Stomach (tissue), 9 donors: Measurements from ENCODE around the gene POU2AF2. TPM values are rescaled to one million over a fixed set of nuclear protein-coding genes. Genes with fewer than 3 reads are reported as not detected.
A peak's percentile ranks its signal among the peaks of the same experiment; 100 is the strongest.

Source experiments
- DNase-seq, 2 donors: peaks; one replicate each; pipeline versions ENCODE4 v3.0.0 to v3.0.0-alpha.2; 2013 to 2019
- H3K27ac ChIP-seq, 5 donors: fragments of 200-600 bp in 4 of 5; sonication (generic) in 4 of 5; one replicate each; pipeline ENCODE4 v1.5.1; 2013 to 2019; ENCODE audit warnings: mild to moderate bottlenecking in 1 of 5, moderate library complexity in 1 of 5
- H3K27me3 ChIP-seq, 3 donors: fragments of 200-600 bp; sonication (generic); one replicate each; pipeline ENCODE4 v1.5.1; 2017 to 2019; ENCODE audit warnings: mixed run types in 1 of 3
- H3K36me3 ChIP-seq, 4 donors: fragments of 200-600 bp; sonication (generic); 1 replicate in 3 of 4; 2 replicates in 1 of 4; pipeline ENCODE4 v1.5.1; 2016 to 2019
- H3K4me1 ChIP-seq, 4 donors: fragments of 200-600 bp; sonication (generic); one replicate each; pipeline ENCODE4 v1.5.1; 2016 to 2019
- H3K4me3 ChIP-seq, 4 donors: fragments of 200-600 bp; sonication (generic) in 3 of 4; one replicate each; pipeline ENCODE4 v1.5.1; 2016 to 2019; ENCODE audit warnings: mild to moderate bottlenecking in 1 of 4
- H3K9me3 ChIP-seq, 4 donors: fragments of 200-600 bp; sonication (generic); one replicate each; pipeline ENCODE4 v1.5.1; 2016 to 2019
- CTCF ChIP-seq, 7 experiments: fragments of 450-650 bp in 4 of 7; fragments of 200-600 bp in 3 of 7; sonication (generic) in 3 of 7; IDR thresholded peaks; one replicate each; pipeline ENCODE4 v1.5.1; 2016 to 2019; ENCODE audit warnings: antibody characterized with exemption in 7 of 7, control low read depth in 2 of 7, mild to moderate bottlenecking in 1 of 7
- EP300 ChIP-seq: sonication (generic); formaldehyde crosslinking; IDR thresholded peaks from one replicate; pipeline ENCODE4 v1.6.1; 2017; ENCODE audit warnings: antibody characterized with exemption
- POLR2A ChIP-seq, 4 donors: fragments of 450-650 bp; IDR thresholded peaks; one replicate each; pipeline ENCODE4 v1.6.1; 2016; ENCODE audit warnings: antibody characterized with exemption in 4 of 4, control low read depth in 2 of 4, mild to moderate bottlenecking in 1 of 4, moderate library complexity in 1 of 4
- POLR2AphosphoS5 ChIP-seq, 3 donors: sonication (generic); formaldehyde crosslinking; IDR thresholded peaks; one replicate each; pipeline ENCODE4 v1.6.1; 2016; ENCODE audit warnings: antibody characterized with exemption in 3 of 3
- WGBS, 5 donors: extraction: QIAGEN DNeasy Blood & Tissue Kit in 3 of 5; methylation state at CpG; one replicate each; pipeline versions ENCODE4 v1.1.5 to v1.1.7; 2013 to 2018; 5-methylcytosine and 5-hydroxymethylcytosine counted together
- intact Hi-C: fragments of 100-400 bp; cut with DNase I; formaldehyde crosslinking; loops from one replicate; pipeline ENCODE4 v1.15.1; 2023; ENCODE audit warnings: low total_unique reads
- polyA plus RNA-seq, 3 donors: library from polyadenylated mRNA; stranded (reverse); fragments of 200-250 nt; gene quantifications; one replicate each; pipeline ENCODE4 v1.2.3, GENCODE V29; 2013
- total RNA-seq, 5 donors: library from RNA; depleted of rRNA; stranded (reverse); fragments of >200 nt; gene quantifications; one replicate each; pipeline versions ENCODE4 v1.1.0 to v1.2.3, GENCODE V29; 2014 to 2016
- donor health status: healthy with polysubstance abuse.
- donor health status: Bipolar disorder and iron deficiency.
- donor health status: healthy.

Gene POU2AF2
- total and polyA plus RNA-seq, 8 donors: 2.4 to 3.9 (median 3.1) TPM; not detected in 5

DNA sequence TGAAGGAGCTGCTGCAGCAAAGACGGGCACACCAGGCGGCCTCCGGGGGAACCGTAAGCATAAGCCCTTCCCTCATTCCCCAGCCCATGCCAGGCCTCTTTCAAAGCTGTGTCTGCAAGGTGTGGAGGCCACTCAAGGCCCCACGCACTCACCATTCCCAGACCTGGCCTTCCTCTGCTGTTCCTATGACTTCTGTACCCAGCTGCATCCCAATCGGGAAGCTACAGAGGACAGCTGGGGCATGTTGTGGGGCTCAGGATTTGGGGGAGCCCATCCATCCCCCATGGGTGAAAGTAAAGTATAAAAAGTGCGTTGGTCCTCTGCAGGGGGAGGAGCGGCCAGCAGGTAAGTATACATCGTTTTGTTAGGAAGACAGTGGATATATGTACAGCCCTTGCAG, 55.0 kb downstream of the POU2AF2 start:
- Histone ChIP-seq H3K4me1 (peaks cover 12 to 61% (median 52%) of the 10 kb centered on the region in 4 donors), H3K27me3 (peaks cover 0 to 20% (median 0%) of the 10 kb centered on the region in 3 donors), H3K36me3 (peaks cover 0 to 6% (median 0%) of the 10 kb centered on the region in 4 donors), H3K4me3 (peak overlapping the region in 2 of 4 donors; percentile 71 to 78), H3K9me3 (no peaks in the 10 kb centered on the region), H3K27ac (peak overlapping the region; percentile 92 to 99 (median 96))
- TF ChIP-seq POLR2AphosphoS5 (IDR thresholded peaks at IDR 0.05) (no peak), POLR2A (IDR thresholded peaks at IDR 0.05) (no peak), EP300 (no peak), CTCF (IDR thresholded peaks at IDR 0.05) (no peak)
- DNase-seq: no peak
- intact Hi-C loops: no loop called here
- WGBS, 5 donors: 38 to 73% (median 62%) methylated on average over 8 to 9 of the region's 9 CpGs

DNA sequence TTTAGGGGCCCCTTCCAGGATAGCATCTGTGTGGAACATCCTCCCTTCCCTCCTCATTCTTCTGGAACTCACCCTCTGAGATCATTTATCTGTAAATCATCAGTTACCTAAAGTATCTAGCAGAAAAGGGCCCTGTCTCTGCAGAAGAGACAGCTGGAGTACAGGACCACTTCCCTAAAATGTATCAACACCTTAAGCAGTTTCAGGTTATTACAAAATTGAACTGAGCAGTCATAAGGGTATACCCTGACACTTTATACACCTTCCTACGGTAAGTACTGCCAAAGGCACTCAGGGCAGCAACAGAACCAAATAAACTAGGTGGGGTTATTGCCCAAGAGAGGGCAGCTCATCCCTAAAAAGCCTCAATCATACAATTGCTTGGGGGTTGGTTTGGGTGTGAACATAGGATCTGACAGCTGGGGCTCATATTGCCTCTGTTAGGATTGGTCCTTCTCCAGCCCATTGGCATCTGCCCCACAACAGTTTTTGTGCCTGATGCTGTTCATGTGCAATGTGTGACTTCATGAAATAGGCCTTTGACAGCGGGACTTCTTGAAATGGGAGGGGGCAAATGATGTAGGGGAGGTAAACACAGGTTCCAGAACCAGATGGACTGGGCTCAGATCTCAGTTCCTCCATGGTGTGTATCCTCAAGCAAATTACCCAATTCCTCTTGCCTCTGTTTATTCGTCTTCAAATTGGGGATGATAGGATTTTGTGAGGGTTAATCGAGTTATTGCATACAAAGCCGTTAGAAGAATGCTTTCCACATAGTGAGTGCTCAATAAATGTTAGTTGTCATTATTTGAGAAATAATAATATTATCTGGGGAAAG, 55.7 kb downstream of the POU2AF2 start:
- Histone ChIP-seq H3K27ac (peak overlapping the region; percentile 51 to 99 (median 96)), H3K4me1 (peaks cover 12 to 61% (median 52%) of the 10 kb centered on the region in 4 donors), H3K36me3 (peaks cover 0 to 6% (median 0%) of the 10 kb centered on the region in 4 donors), H3K27me3 (peaks cover 0 to 20% (median 0%) of the 10 kb centered on the region in 3 donors), H3K4me3 (peak overlapping the region in 1 of 4 donors; percentile 71), H3K9me3 (no peaks in the 10 kb centered on the region)
- DNase-seq: peak in 1 of 2 donors; percentile 63
- WGBS, 5 donors: 32 to 63% (median 50%) methylated on average over 5 of the region's 5 CpGs
- no peak for TF ChIP-seq POLR2A (IDR thresholded peaks at IDR 0.05)
- intact Hi-C loops: no loop called here

- Histone ChIP-seq H3K27me3 (peaks cover 0 to 20% (median 0%) of the 10 kb centered on the region in 3 donors), H3K36me3 (peaks cover 0 to 6% (median 0%) of the 10 kb centered on the region in 4 donors), H3K4me3 (peak overlapping the region in 1 of 4 donors; percentile 12), H3K9me3 (no peaks in the 10 kb centered on the region), H3K4me1 (peaks cover 12 to 60% (median 51%) of the 10 kb centered on the region in 4 donors), H3K27ac (peak overlapping the region in 4 of 5 donors; percentile 82 to 99 (median 96))
- no peak for DNase-seq
- intact Hi-C loops: no loop called here
- TF ChIP-seq EP300: no peak
- no peak for TF ChIP-seq POLR2A (IDR thresholded peaks at IDR 0.05)
- TF ChIP-seq CTCF (IDR thresholded peaks at IDR 0.05): no peak
- no peak for TF ChIP-seq POLR2AphosphoS5 (IDR thresholded peaks at IDR 0.05)
- 40 to 63% (median 50%) methylated on average over 3 of the region's 3 CpGs for WGBS, 5 donors
Observed at GRCh38 chr11:111301842-111302118, 56.3 kb downstream of the POU2AF2 start.

DNA sequence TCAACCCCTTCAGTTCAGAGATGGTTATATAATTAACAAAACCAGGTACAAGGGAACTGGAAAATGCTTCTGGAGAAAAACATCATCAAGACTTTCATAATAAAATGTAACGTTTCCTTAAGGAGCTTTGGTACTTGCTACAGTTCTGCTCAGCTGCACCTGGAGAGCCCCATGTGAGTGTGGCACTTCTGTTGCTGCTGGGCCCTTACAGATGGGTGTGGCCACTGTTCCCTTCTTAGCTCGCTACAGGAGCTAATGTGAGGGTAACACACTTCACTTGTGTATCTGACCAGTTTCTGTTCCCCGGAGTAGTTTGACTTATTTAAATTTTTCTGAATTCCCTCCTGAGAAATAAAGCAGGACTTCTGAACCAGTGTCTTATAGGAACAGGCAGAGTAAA, 56.8 kb downstream of the POU2AF2 start:
- intact Hi-C loops: no loop called here
- Histone ChIP-seq H3K27ac (peak overlapping the region; percentile 82 to 99 (median 96)), H3K36me3 (peaks cover 0 to 6% (median 0%) of the 10 kb centered on the region in 4 donors), H3K27me3 (peaks cover 0 to 20% (median 0%) of the 10 kb centered on the region in 3 donors), H3K4me1 (peaks cover 12 to 60% (median 47%) of the 10 kb centered on the region in 4 donors), H3K4me3 (peak overlapping the region in 2 of 4 donors; percentile 12 to 16), H3K9me3 (no peaks in the 10 kb centered on the region)
- peak in 1 of 3 donors; percentile 53 for TF ChIP-seq POLR2AphosphoS5 (IDR thresholded peaks at IDR 0.05)
- TF ChIP-seq EP300: no peak
- peak; percentile 51 to 71 for DNase-seq
- WGBS, 5 donors: 20 to 48% (median 29%) methylated on average over 3 of the region's 3 CpGs

- WGBS, 5 donors: 14 to 37% (median 20%) methylated on average over 4 of the region's 4 CpGs
- Histone ChIP-seq H3K27me3 (peaks cover 0 to 18% (median 0%) of the 10 kb centered on the region in 3 donors), H3K9me3 (no peaks in the 10 kb centered on the region), H3K27ac (peak overlapping the region; percentile 54 to 99 (median 96)), H3K4me1 (peaks cover 12 to 60% (median 36%) of the 10 kb centered on the region in 4 donors), H3K36me3 (no peaks in the 10 kb centered on the region), H3K4me3 (peak overlapping the region in 1 of 4 donors; percentile 28)
- intact Hi-C loops: no loop called here
- peak in 2 of 3 donors; percentile 81 to 85 for TF ChIP-seq POLR2AphosphoS5 (IDR thresholded peaks at IDR 0.05)
- peak in 1 of 4 donors; percentile 71 for TF ChIP-seq POLR2A (IDR thresholded peaks at IDR 0.05)
- no peak for TF ChIP-seq CTCF (IDR thresholded peaks at IDR 0.05)
- no peak for TF ChIP-seq EP300
- peak; percentile 77 to 87 for DNase-seq
Observed at GRCh38 chr11:111303461-111303860, 57.9 kb downstream of the POU2AF2 start.
